ENCODE measurements around the gene MERTK. TPM values are rescaled to one million over a fixed set of nuclear protein-coding genes. Genes with fewer than 3 reads are reported as not detected.

MERTK gene
- total and polyA plus RNA-seq, 2 of the 8 experiments (the other 6 are each of a cell fraction or from before 2014, with no cell fraction given): 6.5 to 7.0 TPM

DNA sequence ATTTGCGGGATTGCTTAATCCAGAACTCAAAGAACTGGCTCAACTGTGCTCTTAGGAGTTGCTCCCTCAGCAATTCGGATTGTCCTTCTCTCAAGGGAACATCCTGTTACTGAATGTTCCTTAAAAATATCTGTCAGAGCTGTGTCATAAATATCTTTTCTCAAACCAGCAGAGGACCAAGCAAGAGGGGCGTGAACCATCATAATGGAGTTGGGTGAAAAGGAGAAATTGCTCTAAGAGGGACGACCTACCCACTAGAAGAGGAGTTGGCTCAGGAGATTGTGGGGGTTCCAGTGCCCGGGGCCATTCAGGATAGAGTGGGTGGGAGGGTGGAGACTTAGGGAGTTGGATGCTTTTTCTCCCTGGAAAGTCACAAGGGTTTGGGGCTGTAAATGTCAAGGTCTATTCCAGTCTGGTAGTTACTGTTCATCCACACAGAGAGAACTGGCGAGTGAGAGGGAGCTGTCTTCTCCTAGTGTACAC, 59.5 kb downstream of the MERTK start (continued):
- TF ChIP-seq, protein P1, sequence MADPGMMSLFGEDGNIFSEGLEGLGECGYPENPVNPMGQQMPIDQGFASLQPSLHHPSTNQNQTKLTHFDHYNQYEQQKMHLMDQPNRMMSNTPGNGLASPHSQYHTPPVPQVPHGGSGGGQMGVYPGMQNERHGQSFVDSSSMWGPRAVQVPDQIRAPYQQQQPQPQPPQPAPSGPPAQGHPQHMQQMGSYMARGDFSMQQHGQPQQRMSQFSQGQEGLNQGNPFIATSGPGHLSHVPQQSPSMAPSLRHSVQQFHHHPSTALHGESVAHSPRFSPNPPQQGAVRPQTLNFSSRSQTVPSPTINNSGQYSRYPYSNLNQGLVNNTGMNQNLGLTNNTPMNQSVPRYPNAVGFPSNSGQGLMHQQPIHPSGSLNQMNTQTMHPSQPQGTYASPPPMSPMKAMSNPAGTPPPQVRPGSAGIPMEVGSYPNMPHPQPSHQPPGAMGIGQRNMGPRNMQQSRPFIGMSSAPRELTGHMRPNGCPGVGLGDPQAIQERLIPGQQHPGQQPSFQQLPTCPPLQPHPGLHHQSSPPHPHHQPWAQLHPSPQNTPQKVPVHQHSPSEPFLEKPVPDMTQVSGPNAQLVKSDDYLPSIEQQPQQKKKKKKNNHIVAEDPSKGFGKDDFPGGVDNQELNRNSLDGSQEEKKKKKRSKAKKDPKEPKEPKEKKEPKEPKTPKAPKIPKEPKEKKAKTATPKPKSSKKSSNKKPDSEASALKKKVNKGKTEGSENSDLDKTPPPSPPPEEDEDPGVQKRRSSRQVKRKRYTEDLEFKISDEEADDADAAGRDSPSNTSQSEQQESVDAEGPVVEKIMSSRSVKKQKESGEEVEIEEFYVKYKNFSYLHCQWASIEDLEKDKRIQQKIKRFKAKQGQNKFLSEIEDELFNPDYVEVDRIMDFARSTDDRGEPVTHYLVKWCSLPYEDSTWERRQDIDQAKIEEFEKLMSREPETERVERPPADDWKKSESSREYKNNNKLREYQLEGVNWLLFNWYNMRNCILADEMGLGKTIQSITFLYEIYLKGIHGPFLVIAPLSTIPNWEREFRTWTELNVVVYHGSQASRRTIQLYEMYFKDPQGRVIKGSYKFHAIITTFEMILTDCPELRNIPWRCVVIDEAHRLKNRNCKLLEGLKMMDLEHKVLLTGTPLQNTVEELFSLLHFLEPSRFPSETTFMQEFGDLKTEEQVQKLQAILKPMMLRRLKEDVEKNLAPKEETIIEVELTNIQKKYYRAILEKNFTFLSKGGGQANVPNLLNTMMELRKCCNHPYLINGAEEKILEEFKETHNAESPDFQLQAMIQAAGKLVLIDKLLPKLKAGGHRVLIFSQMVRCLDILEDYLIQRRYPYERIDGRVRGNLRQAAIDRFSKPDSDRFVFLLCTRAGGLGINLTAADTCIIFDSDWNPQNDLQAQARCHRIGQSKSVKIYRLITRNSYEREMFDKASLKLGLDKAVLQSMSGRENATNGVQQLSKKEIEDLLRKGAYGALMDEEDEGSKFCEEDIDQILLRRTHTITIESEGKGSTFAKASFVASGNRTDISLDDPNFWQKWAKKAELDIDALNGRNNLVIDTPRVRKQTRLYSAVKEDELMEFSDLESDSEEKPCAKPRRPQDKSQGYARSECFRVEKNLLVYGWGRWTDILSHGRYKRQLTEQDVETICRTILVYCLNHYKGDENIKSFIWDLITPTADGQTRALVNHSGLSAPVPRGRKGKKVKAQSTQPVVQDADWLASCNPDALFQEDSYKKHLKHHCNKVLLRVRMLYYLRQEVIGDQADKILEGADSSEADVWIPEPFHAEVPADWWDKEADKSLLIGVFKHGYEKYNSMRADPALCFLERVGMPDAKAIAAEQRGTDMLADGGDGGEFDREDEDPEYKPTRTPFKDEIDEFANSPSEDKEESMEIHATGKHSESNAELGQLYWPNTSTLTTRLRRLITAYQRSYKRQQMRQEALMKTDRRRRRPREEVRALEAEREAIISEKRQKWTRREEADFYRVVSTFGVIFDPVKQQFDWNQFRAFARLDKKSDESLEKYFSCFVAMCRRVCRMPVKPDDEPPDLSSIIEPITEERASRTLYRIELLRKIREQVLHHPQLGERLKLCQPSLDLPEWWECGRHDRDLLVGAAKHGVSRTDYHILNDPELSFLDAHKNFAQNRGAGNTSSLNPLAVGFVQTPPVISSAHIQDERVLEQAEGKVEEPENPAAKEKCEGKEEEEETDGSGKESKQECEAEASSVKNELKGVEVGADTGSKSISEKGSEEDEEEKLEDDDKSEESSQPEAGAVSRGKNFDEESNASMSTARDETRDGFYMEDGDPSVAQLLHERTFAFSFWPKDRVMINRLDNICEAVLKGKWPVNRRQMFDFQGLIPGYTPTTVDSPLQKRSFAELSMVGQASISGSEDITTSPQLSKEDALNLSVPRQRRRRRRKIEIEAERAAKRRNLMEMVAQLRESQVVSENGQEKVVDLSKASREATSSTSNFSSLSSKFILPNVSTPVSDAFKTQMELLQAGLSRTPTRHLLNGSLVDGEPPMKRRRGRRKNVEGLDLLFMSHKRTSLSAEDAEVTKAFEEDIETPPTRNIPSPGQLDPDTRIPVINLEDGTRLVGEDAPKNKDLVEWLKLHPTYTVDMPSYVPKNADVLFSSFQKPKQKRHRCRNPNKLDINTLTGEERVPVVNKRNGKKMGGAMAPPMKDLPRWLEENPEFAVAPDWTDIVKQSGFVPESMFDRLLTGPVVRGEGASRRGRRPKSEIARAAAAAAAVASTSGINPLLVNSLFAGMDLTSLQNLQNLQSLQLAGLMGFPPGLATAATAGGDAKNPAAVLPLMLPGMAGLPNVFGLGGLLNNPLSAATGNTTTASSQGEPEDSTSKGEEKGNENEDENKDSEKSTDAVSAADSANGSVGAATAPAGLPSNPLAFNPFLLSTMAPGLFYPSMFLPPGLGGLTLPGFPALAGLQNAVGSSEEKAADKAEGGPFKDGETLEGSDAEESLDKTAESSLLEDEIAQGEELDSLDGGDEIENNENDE (IDR thresholded peaks at IDR 0.05; ENCODE audit: insufficient replicate concordance, low read length): no peak
- TF ChIP-seq JUND (IDR thresholded peaks at IDR 0.05; ENCODE audit: low read length): no peak
- TF ChIP-seq, protein P2, sequence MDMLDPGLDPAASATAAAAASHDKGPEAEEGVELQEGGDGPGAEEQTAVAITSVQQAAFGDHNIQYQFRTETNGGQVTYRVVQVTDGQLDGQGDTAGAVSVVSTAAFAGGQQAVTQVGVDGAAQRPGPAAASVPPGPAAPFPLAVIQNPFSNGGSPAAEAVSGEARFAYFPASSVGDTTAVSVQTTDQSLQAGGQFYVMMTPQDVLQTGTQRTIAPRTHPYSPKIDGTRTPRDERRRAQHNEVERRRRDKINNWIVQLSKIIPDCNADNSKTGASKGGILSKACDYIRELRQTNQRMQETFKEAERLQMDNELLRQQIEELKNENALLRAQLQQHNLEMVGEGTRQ (IDR thresholded peaks at IDR 0.05; ENCODE audit: low read length): no peak
- TF ChIP-seq EGR1 (IDR thresholded peaks at IDR 0.05; ENCODE audit: borderline replicate concordance, low read depth, low read length): no peak
- TF ChIP-seq CBX8 (IDR thresholded peaks at IDR 0.05; ENCODE audit: borderline replicate concordance, low read depth, low read length): no peak
- TF ChIP-seq JUN (IDR thresholded peaks at IDR 0.05; ENCODE audit: low read depth, low read length): no peak

Data from H1 (cell line).